ENCODE results near the gene TRPV2.

DNA sequence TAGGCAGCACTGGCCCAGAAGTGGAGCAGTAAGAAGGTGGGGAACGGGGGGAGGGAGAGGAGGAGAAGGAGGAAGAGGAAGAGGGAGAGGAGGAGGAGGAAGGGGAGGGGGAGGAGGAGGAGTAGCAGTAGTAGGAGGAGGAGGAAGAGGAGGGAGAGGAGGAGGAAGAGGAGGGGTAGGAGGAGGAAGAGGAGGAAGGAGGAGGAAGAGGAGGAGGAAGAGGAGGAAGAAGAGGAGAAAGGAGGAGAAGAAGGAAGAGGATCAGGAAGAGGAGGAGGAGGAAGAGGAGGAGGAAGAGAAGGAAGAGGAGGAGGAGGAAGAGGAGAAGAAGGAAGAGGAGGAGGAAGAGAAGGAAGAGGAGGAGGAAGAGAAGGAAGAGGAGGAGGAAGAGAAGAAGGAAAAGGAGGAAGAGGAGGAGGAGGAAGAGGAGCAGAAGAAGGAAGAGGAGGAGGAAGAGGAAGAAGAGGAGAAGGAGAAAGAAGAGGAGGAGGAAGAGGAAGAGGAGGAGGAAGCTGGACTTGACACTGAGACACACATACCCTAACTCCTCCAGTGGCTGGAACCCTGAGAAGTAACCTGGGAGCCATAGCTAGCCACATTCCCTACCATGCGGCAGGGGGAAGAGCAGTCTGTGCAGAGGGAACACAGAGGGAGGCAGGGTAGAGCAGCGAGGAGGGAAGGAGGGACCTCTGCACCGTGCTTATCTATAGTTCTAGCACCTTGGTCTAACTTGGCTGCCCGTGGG is 40.8 kb downstream of the TRPV2 start:
- TF ChIP-seq GATA2 (IDR thresholded peaks at IDR 0.05; ENCODE audit: low read depth, low read length) (no peak), GATA3 (IDR thresholded peaks at IDR 0.05; ENCODE audit: low read depth, low read length) (no peak)
